ENCODE data around the gene ZC3H7A.

The ZC3H7A gene

GRCh38 chr16:11743308-11744074 is 53.6 kb downstream of the ZC3H7A start:
- peaks cover 8% of the 10 kb centered on the region for H3K36me3 ChIP-seq (ENCODE audit: control insufficient read depth, insufficient read depth, low read length, severe bottlenecking)
- H3K27me3 ChIP-seq (replicated peaks; ENCODE audit: control insufficient read depth, insufficient read depth, low read length), result no peaks in the 10 kb centered on the region
- no peaks in the 10 kb centered on the region for H3K9me3 ChIP-seq (ENCODE audit: control insufficient read depth, low read length)
- peaks cover 29% of the 10 kb centered on the region for H3K4me1 ChIP-seq (ENCODE audit: control insufficient read depth, insufficient read depth, low read length)
- H3K9ac ChIP-seq (ENCODE audit: low read length), result peak overlapping the region; percentile 97
- peak overlapping the region; percentile 99 for H3K4me3 ChIP-seq (ENCODE audit: low read length)
- DNase-seq (ENCODE audit: low read depth), result peak; percentile 64

DNA sequence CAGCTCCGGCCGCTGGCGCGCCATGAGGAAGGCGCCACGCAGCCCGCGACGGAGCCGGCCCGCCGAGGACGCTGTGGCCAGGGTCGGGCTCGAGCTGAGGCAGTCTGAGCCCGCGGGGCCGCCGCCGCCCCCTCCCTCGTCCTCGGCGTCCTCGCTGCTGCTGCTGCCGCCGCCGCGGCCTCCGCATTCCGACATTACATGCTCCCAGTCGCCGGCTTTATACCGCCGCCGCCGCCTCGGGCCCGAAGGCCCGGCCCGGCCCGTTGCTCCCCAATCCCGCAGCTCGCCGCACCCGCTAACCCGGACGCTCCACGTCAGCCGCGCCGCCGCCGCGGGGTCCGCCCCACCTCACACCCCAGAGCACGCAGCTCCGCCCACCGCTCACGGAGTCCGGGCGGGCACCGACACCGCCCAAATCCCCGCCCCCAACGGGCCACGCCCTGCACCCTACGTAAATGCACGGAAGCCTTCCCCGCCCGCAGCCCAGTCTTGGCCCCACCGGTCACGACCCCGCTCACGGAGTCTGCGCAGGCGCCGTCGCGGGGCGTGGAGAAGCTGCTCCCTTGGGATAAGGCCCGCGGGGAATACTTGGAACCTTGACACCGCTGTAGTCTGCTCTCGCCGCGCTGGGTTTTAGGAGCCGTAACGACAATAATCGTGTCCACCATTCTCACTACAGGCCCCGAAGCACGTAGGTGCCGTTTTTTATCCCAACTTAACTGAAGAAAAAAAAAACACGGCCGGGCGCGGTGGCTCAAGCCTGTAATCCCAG is 54.3 kb downstream of the ZC3H7A start, which contains the start of gene TXNDC11:
Gene TXNDC11, minus strand, starts transcription at position 322 of the 772 bp plus-strand sequence. Its CDS starts 127 bp downstream, at position 195.
- peaks cover 29% of the 10 kb centered on the region for H3K4me1 ChIP-seq (ENCODE audit: control insufficient read depth, insufficient read depth, low read length)
- DNase-seq (ENCODE audit: low read depth), result peak; percentile 99
- H3K4me3 ChIP-seq (ENCODE audit: low read length), result peak within 1 kb of the TSS; percentile 99
- no peaks in the 10 kb centered on the region for H3K27me3 ChIP-seq (replicated peaks; ENCODE audit: control insufficient read depth, insufficient read depth, low read length)
- peaks cover 6% of the 10 kb centered on the region for H3K36me3 ChIP-seq (ENCODE audit: control insufficient read depth, insufficient read depth, low read length, severe bottlenecking)
- H3K9ac ChIP-seq (ENCODE audit: low read length), result peak within 1 kb of the TSS; percentile 97
- H3K9me3 ChIP-seq (ENCODE audit: control insufficient read depth, low read length), result no peaks in the 10 kb centered on the region

DNA sequence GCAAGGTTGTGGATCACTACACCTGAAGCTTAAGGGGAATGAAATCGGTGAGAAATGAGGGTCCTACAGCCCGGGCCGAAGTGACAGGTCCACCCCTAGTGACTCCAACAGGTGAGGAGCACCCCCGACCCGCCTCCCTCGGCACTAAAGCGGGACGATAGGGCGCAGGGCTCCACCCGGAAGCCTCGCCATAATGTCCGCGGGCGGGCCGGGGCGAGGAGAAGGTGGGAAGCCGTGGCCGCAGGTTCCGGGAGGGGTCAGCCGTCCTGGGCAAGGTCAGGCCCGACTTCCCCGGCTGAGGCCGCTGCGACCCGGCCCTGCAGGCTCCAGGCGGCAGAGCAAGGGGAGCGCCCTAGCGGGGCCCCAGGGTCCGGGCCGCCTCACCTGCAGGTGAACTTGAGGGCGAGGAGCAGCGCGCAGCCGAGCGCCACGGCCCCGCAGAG is 54.9 kb downstream of the ZC3H7A start:
- Histone ChIP-seq H3K36me3 (ENCODE audit: control insufficient read depth, insufficient read depth, low read length, severe bottlenecking) (peaks cover 10% of the 10 kb centered on the region), H3K4me1 (ENCODE audit: control insufficient read depth, insufficient read depth, low read length) (peaks cover 29% of the 10 kb centered on the region), H3K9ac (ENCODE audit: low read length) (peak overlapping the region; percentile 97), H3K27me3 (replicated peaks; ENCODE audit: control insufficient read depth, insufficient read depth, low read length) (no peaks in the 10 kb centered on the region), H3K4me3 (ENCODE audit: low read length) (peak overlapping the region; percentile 99), H3K9me3 (ENCODE audit: control insufficient read depth, low read length) (no peaks in the 10 kb centered on the region)
- no peak for DNase-seq (ENCODE audit: low read depth)

GRCh38 chr16:11740567-11740966 is 56.5 kb downstream of the ZC3H7A start:
- Histone ChIP-seq H3K9ac (ENCODE audit: low read length) (peak overlapping the region; percentile 14), H3K4me1 (ENCODE audit: control insufficient read depth, insufficient read depth, low read length) (peaks cover 29% of the 10 kb centered on the region), H3K36me3 (ENCODE audit: control insufficient read depth, insufficient read depth, low read length, severe bottlenecking) (peaks cover 26% of the 10 kb centered on the region), H3K9me3 (ENCODE audit: control insufficient read depth, low read length) (no peaks in the 10 kb centered on the region), H3K4me3 (ENCODE audit: low read length) (peak overlapping the region; percentile 99), H3K27me3 (replicated peaks; ENCODE audit: control insufficient read depth, insufficient read depth, low read length) (no peaks in the 10 kb centered on the region)
- DNase-seq (ENCODE audit: low read depth), result peak; percentile 22

DNA sequence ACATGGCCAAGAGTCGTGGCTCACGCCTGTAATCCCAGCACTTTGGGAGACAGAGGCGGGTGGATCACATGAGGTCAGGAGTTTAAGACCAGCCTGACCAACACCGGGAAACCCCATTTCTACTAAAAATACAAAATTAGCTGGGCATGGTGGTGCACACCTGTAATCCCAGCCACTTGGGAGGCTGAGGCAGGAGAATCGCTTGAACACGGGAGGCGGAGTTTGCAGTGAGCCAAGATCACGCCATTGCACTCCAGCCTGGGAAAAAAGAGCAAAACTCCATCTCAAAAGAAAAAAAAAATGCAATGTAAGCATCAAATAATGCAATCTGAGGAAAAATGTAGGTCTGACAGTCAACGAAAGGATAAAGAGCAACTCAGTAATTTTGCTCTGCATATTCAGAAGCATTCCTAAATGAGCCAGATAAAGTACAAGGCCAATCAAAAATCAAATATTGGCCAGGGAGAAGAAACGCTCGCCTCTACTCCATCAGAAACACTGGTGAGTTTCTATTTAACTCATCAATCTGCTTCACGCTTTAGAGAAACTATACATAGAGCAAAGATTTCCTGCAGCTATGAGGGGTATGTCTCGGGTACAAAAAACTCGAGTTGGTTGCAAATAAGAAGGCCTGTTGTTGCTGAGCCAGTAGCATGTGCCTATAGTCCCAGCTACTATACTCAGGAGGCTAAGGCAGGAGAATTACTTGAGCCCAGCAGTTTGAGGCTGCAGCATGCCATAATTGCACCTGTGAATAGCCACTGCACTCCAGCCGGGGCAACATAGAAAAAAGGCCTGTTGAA is 58.1 kb downstream of the ZC3H7A start:
- no peaks in the 10 kb centered on the region for H3K9me3 ChIP-seq (ENCODE audit: control insufficient read depth, low read length)
- no peak overlapping the region for H3K9ac ChIP-seq (ENCODE audit: low read length)
- H3K36me3 ChIP-seq (ENCODE audit: control insufficient read depth, insufficient read depth, low read length, severe bottlenecking), result peaks cover 42% of the 10 kb centered on the region
- no peak for DNase-seq (ENCODE audit: low read depth)
- no peak overlapping the region for H3K4me3 ChIP-seq (ENCODE audit: low read length)
- H3K4me1 ChIP-seq (ENCODE audit: control insufficient read depth, insufficient read depth, low read length), result peaks cover 26% of the 10 kb centered on the region
- H3K27me3 ChIP-seq (replicated peaks; ENCODE audit: control insufficient read depth, insufficient read depth, low read length), result no peaks in the 10 kb centered on the region

- DNase-seq (ENCODE audit: low read depth), result no peak
- H3K36me3 ChIP-seq (ENCODE audit: control insufficient read depth, insufficient read depth, low read length, severe bottlenecking), result peaks cover 53% of the 10 kb centered on the region
- no peaks in the 10 kb centered on the region for H3K27me3 ChIP-seq (replicated peaks; ENCODE audit: control insufficient read depth, insufficient read depth, low read length)
- no peaks in the 10 kb centered on the region for H3K9me3 ChIP-seq (ENCODE audit: control insufficient read depth, low read length)
- H3K4me1 ChIP-seq (ENCODE audit: control insufficient read depth, insufficient read depth, low read length), result peaks cover 17% of the 10 kb centered on the region
- H3K4me3 ChIP-seq (ENCODE audit: low read length), result no peak overlapping the region
- no peak overlapping the region for H3K9ac ChIP-seq (ENCODE audit: low read length)
These were observed 59.3 kb downstream of the ZC3H7A start for GRCh38 chr16:11737713-11738112.

DNA sequence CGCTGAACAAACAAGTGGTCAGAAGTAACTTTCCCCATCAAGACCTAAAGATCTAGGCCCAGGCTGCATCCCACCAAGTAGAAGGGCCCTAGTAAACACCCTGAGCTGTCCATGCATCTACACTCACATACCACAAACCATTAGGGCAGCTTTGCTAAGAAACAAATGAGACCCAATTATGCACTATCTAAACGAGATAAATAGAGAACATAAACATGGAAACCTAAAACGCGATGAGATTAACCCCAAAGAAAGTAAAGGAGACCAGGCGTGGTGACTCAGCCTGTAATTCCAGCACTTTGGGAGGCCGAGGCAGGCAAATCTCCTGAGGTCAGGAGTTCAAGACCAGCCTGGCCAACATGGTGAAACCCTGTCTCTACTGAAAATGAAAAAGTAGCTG is 60.2 kb downstream of the ZC3H7A start:
- Histone ChIP-seq H3K27me3 (replicated peaks; ENCODE audit: control insufficient read depth, insufficient read depth, low read length) (no peaks in the 10 kb centered on the region), H3K9me3 (ENCODE audit: control insufficient read depth, low read length) (no peaks in the 10 kb centered on the region), H3K36me3 (ENCODE audit: control insufficient read depth, insufficient read depth, low read length, severe bottlenecking) (peaks cover 62% of the 10 kb centered on the region), H3K4me1 (ENCODE audit: control insufficient read depth, insufficient read depth, low read length) (peaks cover 17% of the 10 kb centered on the region), H3K9ac (ENCODE audit: low read length) (no peak overlapping the region), H3K4me3 (ENCODE audit: low read length) (no peak overlapping the region)
- no peak for DNase-seq (ENCODE audit: low read depth)

DNA sequence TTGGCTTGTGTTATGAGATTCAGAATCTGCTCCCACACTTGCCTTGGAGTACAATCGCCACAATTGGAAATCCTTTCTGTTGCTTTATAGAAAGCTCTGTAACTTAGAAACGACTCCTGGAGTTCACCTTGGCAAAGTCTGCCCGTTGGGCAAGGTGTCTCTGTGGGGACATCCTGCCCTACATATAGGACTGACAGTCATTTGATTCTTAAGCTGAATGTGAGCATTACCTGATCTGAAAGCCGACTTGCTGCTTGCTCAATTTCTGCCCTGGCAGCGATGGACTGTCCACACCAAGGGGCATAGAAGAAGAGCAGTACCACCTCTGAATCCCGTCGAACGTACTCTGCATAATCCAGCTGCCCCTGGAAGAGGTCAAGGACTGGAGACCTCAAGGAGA is 61.3 kb downstream of the ZC3H7A start:
- Histone ChIP-seq H3K9ac (ENCODE audit: low read length) (no peak overlapping the region), H3K4me3 (ENCODE audit: low read length) (no peak overlapping the region), H3K4me1 (ENCODE audit: control insufficient read depth, insufficient read depth, low read length) (peaks cover 10% of the 10 kb centered on the region), H3K9me3 (ENCODE audit: control insufficient read depth, low read length) (no peaks in the 10 kb centered on the region), H3K27me3 (replicated peaks; ENCODE audit: control insufficient read depth, insufficient read depth, low read length) (no peaks in the 10 kb centered on the region), H3K36me3 (ENCODE audit: control insufficient read depth, insufficient read depth, low read length, severe bottlenecking) (peaks cover 73% of the 10 kb centered on the region)
- DNase-seq (ENCODE audit: low read depth), result no peak

GRCh38 chr16:11734653-11735043 is 62.4 kb downstream of the ZC3H7A start:
- Histone ChIP-seq H3K9ac (ENCODE audit: low read length) (no peak overlapping the region), H3K4me3 (ENCODE audit: low read length) (no peak overlapping the region), H3K4me1 (ENCODE audit: control insufficient read depth, insufficient read depth, low read length) (peaks cover 5% of the 10 kb centered on the region), H3K36me3 (ENCODE audit: control insufficient read depth, insufficient read depth, low read length, severe bottlenecking) (peaks cover 84% of the 10 kb centered on the region), H3K9me3 (ENCODE audit: control insufficient read depth, low read length) (no peaks in the 10 kb centered on the region), H3K27me3 (replicated peaks; ENCODE audit: control insufficient read depth, insufficient read depth, low read length) (no peaks in the 10 kb centered on the region)
- DNase-seq (ENCODE audit: low read depth), result no peak

DNA sequence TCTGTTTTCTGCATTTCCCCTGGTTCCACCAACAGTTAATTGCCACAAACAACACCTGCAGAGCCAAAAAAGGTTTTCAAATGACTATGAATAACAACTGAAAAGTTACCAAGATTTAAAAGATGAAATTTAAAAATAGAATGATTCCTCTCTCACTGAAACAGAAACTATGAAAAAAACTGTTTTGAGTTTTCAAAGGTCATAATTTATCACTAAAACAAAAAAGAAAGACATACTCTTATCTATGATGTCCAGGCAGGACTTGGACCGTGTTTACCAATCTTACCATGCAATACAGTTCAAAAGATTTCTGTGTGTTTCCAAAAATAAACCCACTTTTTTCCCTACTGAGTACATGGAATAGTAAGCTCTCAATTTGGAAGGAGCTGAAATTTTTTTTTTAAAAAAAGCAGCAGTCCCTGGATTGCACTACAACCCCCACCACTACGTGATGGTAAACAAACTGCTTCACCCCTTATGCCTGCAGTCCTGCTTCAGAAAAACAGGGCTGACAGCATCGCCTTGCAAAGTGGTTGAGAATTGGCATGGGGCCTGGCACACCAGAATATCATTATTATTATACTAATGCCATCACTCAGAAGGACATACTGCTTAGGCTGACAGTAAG is 62.9 kb downstream of the ZC3H7A start:
- peaks cover 89% of the 10 kb centered on the region for H3K36me3 ChIP-seq (ENCODE audit: control insufficient read depth, insufficient read depth, low read length, severe bottlenecking)
- no peaks in the 10 kb centered on the region for H3K27me3 ChIP-seq (replicated peaks; ENCODE audit: control insufficient read depth, insufficient read depth, low read length)
- no peak for DNase-seq (ENCODE audit: low read depth)
- no peaks in the 10 kb centered on the region for H3K9me3 ChIP-seq (ENCODE audit: control insufficient read depth, low read length)
- H3K4me1 ChIP-seq (ENCODE audit: control insufficient read depth, insufficient read depth, low read length), result peaks cover 5% of the 10 kb centered on the region
- H3K9ac ChIP-seq (ENCODE audit: low read length), result no peak overlapping the region
- no peak overlapping the region for H3K4me3 ChIP-seq (ENCODE audit: low read length)

All from adipocyte (in vitro differentiated cells).